GM12864 (cell line): ENCODE data around the gene CHSY3.
"Not testable (repeated sequence)": the region's sequence is repeated elsewhere in the genome, so short reads cannot be mapped to it uniquely, and the experiment has no call there.

ENCODE experiments used
- DNase-seq: peaks from one replicate; pipeline ENCODE4 v3.0.0-alpha.2; 2011; ENCODE audit warnings: low read depth
- H3K4me3 ChIP-seq: 2 replicates; pipeline ENCODE4 v1.5.1; 2011; ENCODE audit warnings: mild to moderate bottlenecking, low read depth, low read length, control low read depth
- CTCF ChIP-seq: IDR thresholded peaks from 2 replicates; pipeline ENCODE4 v1.5.1; 2011; ENCODE audit warnings: low read depth, mild to moderate bottlenecking, moderate library complexity, low read length, control low read depth, inconsistent platforms; ENCODE audit errors: missing control alignments

The CHSY3 gene

GRCh38 chr5:130183115-130183514 is 278.9 kb downstream of the CHSY3 start:
- no peak for DNase-seq
- H3K4me3 ChIP-seq, result no peak overlapping the region
- TF ChIP-seq CTCF, result no peak

GRCh38 chr5:130189961-130190360 is 285.7 kb downstream of the CHSY3 start:
- no peak for DNase-seq
- no peak overlapping the region for H3K4me3 ChIP-seq
- no peak for TF ChIP-seq CTCF

- no peak overlapping the region for H3K4me3 ChIP-seq
- DNase-seq, result peak; percentile 3
- TF ChIP-seq CTCF, result peak; percentile 27
Observed at GRCh38 chr5:130198927-130199326, 294.7 kb downstream of the CHSY3 start.

GRCh38 chr5:130206686-130207085 is 302.4 kb downstream of the CHSY3 start:
- H3K4me3 ChIP-seq, result no peak overlapping the region
- no peak for TF ChIP-seq CTCF
- no peak for DNase-seq

- no peak for DNase-seq
- H3K4me3 ChIP-seq, result no peak overlapping the region
- TF ChIP-seq CTCF, result no peak
Observed at GRCh38 chr5:130213607-130214006, 309.3 kb downstream of the CHSY3 start.

GRCh38 chr5:130216286-130216685 is 312.0 kb downstream of the CHSY3 start:
- no peak overlapping the region for H3K4me3 ChIP-seq
- no peak for DNase-seq
- no peak for TF ChIP-seq CTCF

GRCh38 chr5:130222573-130222972 is 318.3 kb downstream of the CHSY3 start:
- no peak for DNase-seq
- no peak for TF ChIP-seq CTCF
- no peak overlapping the region for H3K4me3 ChIP-seq

- H3K4me3 ChIP-seq, DNase-seq: not testable (repeated sequence)
Observed at GRCh38 chr5:130226556-130226955, 322.3 kb downstream of the CHSY3 start.
